PFSK-1 (cell line): ENCODE data around the gene PTPRA.

Source experiments
- POLR2AphosphoS5 ChIP-seq: IDR thresholded peaks from 2 replicates; pipeline ENCODE4 v1.6.1; 2012; ENCODE audit warnings: low read depth, mild to moderate bottlenecking, control low read depth, low read length, moderate library complexity
- TAF1 ChIP-seq: IDR thresholded peaks from 2 replicates; pipeline ENCODE4 v1.6.1; 2012; ENCODE audit warnings: low read length, control low read depth, borderline replicate concordance; ENCODE audit not compliant: insufficient read depth

GRCh38 chr20:3074812-3075211 lies 201.5 kb downstream of the PTPRA start:
- no peak for TF ChIP-seq POLR2AphosphoS5
- no peak for TF ChIP-seq TAF1
